GM12875 (cell line): ENCODE results near the gene APOBEC2.
A peak's percentile ranks its signal among the peaks of the same experiment; 100 is the strongest.

Experiments
- H3K4me3 ChIP-seq: one replicate; pipeline ENCODE4 v1.5.1; 2011; ENCODE audit warnings: low read depth, low read length, control low read depth
- TF ChIP-seq, protein P1 (sequence below): IDR thresholded peaks from 2 replicates; pipeline ENCODE4 v1.5.1; 2011; ENCODE audit warnings: low read depth, mild to moderate bottlenecking, control low read depth, inconsistent platforms, low read length, moderate library complexity, borderline replicate concordance; ENCODE audit not compliant: insufficient read depth

Gene APOBEC2

GRCh38 chr6:41074692-41075436, 21.9 kb downstream of the APOBEC2 start:
- peak overlapping the region; percentile 90 for H3K4me3 ChIP-seq
- TF ChIP-seq, protein P1, sequence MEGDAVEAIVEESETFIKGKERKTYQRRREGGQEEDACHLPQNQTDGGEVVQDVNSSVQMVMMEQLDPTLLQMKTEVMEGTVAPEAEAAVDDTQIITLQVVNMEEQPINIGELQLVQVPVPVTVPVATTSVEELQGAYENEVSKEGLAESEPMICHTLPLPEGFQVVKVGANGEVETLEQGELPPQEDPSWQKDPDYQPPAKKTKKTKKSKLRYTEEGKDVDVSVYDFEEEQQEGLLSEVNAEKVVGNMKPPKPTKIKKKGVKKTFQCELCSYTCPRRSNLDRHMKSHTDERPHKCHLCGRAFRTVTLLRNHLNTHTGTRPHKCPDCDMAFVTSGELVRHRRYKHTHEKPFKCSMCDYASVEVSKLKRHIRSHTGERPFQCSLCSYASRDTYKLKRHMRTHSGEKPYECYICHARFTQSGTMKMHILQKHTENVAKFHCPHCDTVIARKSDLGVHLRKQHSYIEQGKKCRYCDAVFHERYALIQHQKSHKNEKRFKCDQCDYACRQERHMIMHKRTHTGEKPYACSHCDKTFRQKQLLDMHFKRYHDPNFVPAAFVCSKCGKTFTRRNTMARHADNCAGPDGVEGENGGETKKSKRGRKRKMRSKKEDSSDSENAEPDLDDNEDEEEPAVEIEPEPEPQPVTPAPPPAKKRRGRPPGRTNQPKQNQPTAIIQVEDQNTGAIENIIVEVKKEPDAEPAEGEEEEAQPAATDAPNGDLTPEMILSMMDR, result no peak

- H3K4me3 ChIP-seq, result no peak overlapping the region
- TF ChIP-seq, protein P1, result no peak
Measured at GRCh38 chr6:41075651-41076626, 22.9 kb downstream of the APOBEC2 start.

DNA sequence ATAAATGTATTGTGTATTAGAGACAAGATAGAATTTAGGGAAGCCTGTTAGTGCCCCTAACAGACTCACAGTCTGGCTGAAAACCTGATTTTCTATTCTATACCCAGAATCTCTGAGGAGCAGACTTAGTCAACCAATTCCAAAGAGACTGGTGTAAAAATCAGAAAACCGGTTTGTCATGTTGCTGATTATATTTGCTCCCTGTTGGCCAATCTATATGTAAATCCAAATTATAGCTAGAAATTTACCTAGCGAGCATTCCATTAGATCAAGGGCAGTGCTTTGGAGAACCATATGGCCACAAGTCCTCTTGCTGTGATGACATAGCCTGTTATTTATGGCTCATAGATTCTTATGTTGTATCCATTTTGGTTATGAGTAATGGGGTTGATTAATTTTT, 24.5 kb downstream of the APOBEC2 start:
- TF ChIP-seq, protein P1, result no peak

DNA sequence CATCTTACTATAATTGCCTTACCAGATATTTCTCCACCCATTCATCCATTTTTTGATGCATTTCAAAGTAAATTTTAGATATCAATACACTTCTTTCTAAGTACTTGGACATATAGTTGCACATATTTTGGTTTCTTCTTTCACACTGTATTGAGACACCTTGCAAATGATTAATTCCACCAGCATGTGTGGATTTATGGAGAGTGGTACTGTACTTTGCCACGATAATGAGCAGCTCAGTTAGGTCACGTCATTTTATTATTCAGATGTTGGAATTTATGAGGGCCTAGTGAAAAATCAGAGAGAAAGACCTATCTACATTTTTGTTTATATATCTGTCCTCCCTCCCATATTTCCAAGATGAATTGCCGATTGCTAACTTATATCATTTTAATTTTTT, 25.1 kb downstream of the APOBEC2 start:
- TF ChIP-seq, protein P1, result no peak

More for the DNA sequence above, 24.5 kb downstream of the APOBEC2 start:
- no peak overlapping the region for H3K4me3 ChIP-seq

DNA sequence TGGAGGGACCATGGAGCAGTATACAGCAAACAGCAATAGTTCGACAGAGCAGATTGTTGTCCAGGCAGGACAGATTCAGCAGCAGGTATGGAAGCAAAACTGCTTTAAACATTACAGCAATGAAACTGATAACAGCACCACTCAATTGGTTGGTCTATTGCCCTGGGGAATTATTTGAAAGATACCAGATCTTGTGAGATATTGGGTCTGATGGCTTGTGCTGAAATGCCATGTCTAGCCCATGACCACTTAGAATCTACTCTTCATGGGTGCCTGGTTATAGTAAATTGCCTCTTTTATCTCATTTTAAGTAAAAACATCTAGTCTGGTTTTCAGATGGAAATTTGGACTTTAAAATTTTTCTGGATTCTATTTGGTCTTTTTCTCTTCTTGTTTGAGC, 26.1 kb downstream of the APOBEC2 start:
- H3K4me3 ChIP-seq, result no peak overlapping the region
- TF ChIP-seq, protein P1, result no peak

More for the DNA sequence above, 25.1 kb downstream of the APOBEC2 start:
- no peak overlapping the region for H3K4me3 ChIP-seq

DNA sequence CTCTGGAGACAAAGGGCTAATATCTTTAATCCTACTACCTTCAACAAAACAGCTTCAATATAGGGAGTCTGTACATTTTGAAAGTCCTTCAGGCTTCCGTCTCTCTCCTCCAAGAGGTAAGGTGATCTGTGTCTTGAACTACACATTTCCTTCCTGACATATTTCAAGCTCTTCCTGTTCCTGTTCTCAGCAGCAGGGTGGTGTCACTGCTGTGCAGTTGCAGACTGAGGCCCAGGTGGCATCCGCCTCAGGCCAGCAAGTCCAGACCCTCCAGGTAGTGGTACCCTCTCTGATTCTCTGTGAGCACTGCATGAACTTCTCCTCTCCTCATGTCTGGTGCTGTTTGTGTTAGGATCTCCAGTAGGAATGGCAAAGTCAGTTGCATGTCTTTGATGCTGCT, 27.6 kb downstream of the APOBEC2 start:
- TF ChIP-seq, protein P1, result no peak
- H3K4me3 ChIP-seq, result no peak overlapping the region
